Fibroblast of villous mesenchyme (primary cell): ENCODE data around the gene PTGES2. TPM values are rescaled to one million over a fixed set of nuclear protein-coding genes. Genes with fewer than 3 reads are reported as not detected.

ENCODE experiments used
- DNase-seq: peaks from one replicate; pipeline ENCODE4 v3.0.0-alpha.2; 2010; ENCODE audit warnings: low read depth
- H3K4me3 ChIP-seq: 2 replicates; pipeline ENCODE4 v1.5.1; 2011; ENCODE audit warnings: low read depth, mild to moderate bottlenecking, low read length
- CTCF ChIP-seq: IDR thresholded peaks from 2 replicates; pipeline ENCODE4 v1.5.1; 2012; ENCODE audit warnings: low read depth, mild to moderate bottlenecking, low read length; ENCODE audit not compliant: insufficient read depth
- total RNA-seq: library from RNA; depleted of rRNA; stranded (reverse); fragments of >200 nt; gene quantifications from 2 replicates; pipeline ENCODE4 v1.2.3, GENCODE V29; 2012

The PTGES2 gene
- total RNA-seq = 43.6 and 58.6 TPM in 2 replicates

GRCh38 chr9:128127568-128127989 lies at the start of gene PTGES2:
TSS of gene PTGES2 (minus strand) at chr9:128127729. CDS start at chr9:128127717, 12 bp downstream.
- DNase-seq = peak; percentile 84
- peak within 1 kb of the TSS; percentile 96 for H3K4me3 ChIP-seq
- TF ChIP-seq CTCF = no peak

- no peak for TF ChIP-seq CTCF
- no peak overlapping the region for H3K4me3 ChIP-seq
- no peak for DNase-seq
Measured at GRCh38 chr9:128175726-128176125, 48.2 kb upstream of the PTGES2 start.

- peak; percentile 40 for DNase-seq
- no peak for TF ChIP-seq CTCF
- no peak overlapping the region for H3K4me3 ChIP-seq
Measured at GRCh38 chr9:128175102-128175563, 47.6 kb upstream of the PTGES2 start.

GRCh38 chr9:128174062-128174461 lies 46.5 kb upstream of the PTGES2 start:
- H3K4me3 ChIP-seq = no peak overlapping the region
- no peak for DNase-seq
- TF ChIP-seq CTCF = no peak

GRCh38 chr9:128169925-128170324 lies 42.4 kb upstream of the PTGES2 start:
- no peak for TF ChIP-seq CTCF
- no peak overlapping the region for H3K4me3 ChIP-seq
- DNase-seq = no peak

- no peak overlapping the region for H3K4me3 ChIP-seq
- no peak for DNase-seq
- TF ChIP-seq CTCF = no peak
Measured at GRCh38 chr9:128169492-128169891, 42.0 kb upstream of the PTGES2 start.

GRCh38 chr9:128168731-128169308 lies 41.3 kb upstream of the PTGES2 start:
- DNase-seq = no peak
- no peak for TF ChIP-seq CTCF
- H3K4me3 ChIP-seq = no peak overlapping the region
